Neural cell (in vitro differentiated cells): ENCODE data around the gene KIF13A.

ENCODE experiments used
- EP300 ChIP-seq: fragments of 450-650 bp; conservative IDR thresholded peaks from 2 replicates; pipeline ENCODE4 v1.6.1; 2014; ENCODE audit warnings: antibody characterized with exemption, mild to moderate bottlenecking, moderate library complexity; ENCODE audit not compliant: poor library complexity, severe bottlenecking
- EZH2 ChIP-seq: fragments of 200-600, 300-800 bp; shearing (Covaris generic), sonication (generic); IDR thresholded peaks from 2 replicates; pipeline ENCODE4 v1.6.1; 2014; ENCODE audit warnings: antibody characterized with exemption, low read length, borderline replicate concordance, mild to moderate bottlenecking; ENCODE audit not compliant: insufficient read depth, poor library complexity, severe bottlenecking
- MXI1 ChIP-seq: fragments of 450-650 bp; conservative IDR thresholded peaks from 2 replicates; pipeline ENCODE4 v1.6.1; 2014; ENCODE audit warnings: antibody characterized with exemption, mild to moderate bottlenecking; ENCODE audit not compliant: poor library complexity, severe bottlenecking
- POLR2AphosphoS5 ChIP-seq: IDR thresholded peaks from 2 replicates; pipeline ENCODE4 v1.6.1; 2012
- RAD21 ChIP-seq: fragments of 450-650 bp; conservative IDR thresholded peaks from 2 replicates; pipeline ENCODE4 v1.6.1; 2014; ENCODE audit warnings: antibody characterized with exemption, mild to moderate bottlenecking, moderate library complexity
- SMC3 ChIP-seq: fragments of 450-650 bp; conservative IDR thresholded peaks from 2 replicates; pipeline ENCODE4 v1.6.1; 2014; ENCODE audit warnings: antibody characterized with exemption, mild to moderate bottlenecking, moderate library complexity; ENCODE audit not compliant: poor library complexity
- TAF1 ChIP-seq: IDR thresholded peaks from 2 replicates; pipeline ENCODE4 v1.6.1; 2012; ENCODE audit warnings: low read depth
- TF ChIP-seq, protein P1 (sequence below): fragments of 450-650 bp; IDR thresholded peaks from 2 replicates; pipeline ENCODE4 v1.5.1; 2014; ENCODE audit warnings: antibody characterized with exemption, mild to moderate bottlenecking, moderate library complexity; ENCODE audit not compliant: poor library complexity, severe bottlenecking
- TF ChIP-seq, protein P2 (sequence below): IDR thresholded peaks from 2 replicates; pipeline ENCODE4 v1.6.1; 2012; ENCODE audit warnings: borderline replicate concordance

DNA sequence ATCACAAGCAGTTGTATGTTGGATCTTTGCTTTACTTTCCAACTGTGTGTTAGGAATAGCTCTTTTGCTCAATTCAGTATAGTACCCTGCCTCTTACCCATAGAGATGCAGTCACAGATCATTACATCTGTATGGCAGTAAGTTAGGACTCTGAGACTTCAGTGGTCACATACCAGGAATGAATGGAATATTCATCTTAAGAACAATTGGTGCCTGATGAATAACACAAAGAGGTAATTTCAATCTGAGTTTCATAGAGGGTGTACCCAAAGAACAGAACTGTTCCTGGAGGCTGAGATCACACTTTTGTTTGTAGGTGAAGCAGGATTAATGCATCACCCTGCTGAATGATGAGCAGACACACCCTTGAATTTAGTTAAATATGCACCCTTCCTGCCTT is 28.7 kb upstream of the KIF13A start:
- TF ChIP-seq EZH2 (no peak), EP300 (no peak), POLR2AphosphoS5 (no peak), TAF1 (no peak), MXI1 (no peak), RAD21 (no peak), SMC3 (no peak)
- TF ChIP-seq, protein P1, sequence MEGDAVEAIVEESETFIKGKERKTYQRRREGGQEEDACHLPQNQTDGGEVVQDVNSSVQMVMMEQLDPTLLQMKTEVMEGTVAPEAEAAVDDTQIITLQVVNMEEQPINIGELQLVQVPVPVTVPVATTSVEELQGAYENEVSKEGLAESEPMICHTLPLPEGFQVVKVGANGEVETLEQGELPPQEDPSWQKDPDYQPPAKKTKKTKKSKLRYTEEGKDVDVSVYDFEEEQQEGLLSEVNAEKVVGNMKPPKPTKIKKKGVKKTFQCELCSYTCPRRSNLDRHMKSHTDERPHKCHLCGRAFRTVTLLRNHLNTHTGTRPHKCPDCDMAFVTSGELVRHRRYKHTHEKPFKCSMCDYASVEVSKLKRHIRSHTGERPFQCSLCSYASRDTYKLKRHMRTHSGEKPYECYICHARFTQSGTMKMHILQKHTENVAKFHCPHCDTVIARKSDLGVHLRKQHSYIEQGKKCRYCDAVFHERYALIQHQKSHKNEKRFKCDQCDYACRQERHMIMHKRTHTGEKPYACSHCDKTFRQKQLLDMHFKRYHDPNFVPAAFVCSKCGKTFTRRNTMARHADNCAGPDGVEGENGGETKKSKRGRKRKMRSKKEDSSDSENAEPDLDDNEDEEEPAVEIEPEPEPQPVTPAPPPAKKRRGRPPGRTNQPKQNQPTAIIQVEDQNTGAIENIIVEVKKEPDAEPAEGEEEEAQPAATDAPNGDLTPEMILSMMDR, result no peak
- TF ChIP-seq, protein P2, sequence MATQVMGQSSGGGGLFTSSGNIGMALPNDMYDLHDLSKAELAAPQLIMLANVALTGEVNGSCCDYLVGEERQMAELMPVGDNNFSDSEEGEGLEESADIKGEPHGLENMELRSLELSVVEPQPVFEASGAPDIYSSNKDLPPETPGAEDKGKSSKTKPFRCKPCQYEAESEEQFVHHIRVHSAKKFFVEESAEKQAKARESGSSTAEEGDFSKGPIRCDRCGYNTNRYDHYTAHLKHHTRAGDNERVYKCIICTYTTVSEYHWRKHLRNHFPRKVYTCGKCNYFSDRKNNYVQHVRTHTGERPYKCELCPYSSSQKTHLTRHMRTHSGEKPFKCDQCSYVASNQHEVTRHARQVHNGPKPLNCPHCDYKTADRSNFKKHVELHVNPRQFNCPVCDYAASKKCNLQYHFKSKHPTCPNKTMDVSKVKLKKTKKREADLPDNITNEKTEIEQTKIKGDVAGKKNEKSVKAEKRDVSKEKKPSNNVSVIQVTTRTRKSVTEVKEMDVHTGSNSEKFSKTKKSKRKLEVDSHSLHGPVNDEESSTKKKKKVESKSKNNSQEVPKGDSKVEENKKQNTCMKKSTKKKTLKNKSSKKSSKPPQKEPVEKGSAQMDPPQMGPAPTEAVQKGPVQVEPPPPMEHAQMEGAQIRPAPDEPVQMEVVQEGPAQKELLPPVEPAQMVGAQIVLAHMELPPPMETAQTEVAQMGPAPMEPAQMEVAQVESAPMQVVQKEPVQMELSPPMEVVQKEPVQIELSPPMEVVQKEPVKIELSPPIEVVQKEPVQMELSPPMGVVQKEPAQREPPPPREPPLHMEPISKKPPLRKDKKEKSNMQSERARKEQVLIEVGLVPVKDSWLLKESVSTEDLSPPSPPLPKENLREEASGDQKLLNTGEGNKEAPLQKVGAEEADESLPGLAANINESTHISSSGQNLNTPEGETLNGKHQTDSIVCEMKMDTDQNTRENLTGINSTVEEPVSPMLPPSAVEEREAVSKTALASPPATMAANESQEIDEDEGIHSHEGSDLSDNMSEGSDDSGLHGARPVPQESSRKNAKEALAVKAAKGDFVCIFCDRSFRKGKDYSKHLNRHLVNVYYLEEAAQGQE, result no peak
